HepG2 (cell line): ENCODE measurements around the gene ZNF575. TPM values are rescaled to one million over a fixed set of nuclear protein-coding genes. Genes with fewer than 3 reads are reported as not detected.
A peak's percentile ranks its signal among the peaks of the same experiment; 100 is the strongest.

Experiments
- CREM ChIP-seq, 2 experiments: sonication (generic) in 1 of 2; formaldehyde crosslinking in 1 of 2; IDR thresholded peaks; 2 replicates each; pipeline versions ENCODE4 v1.4.0 to v1.6.1; 2016 to 2020; ENCODE audit warnings: antibody characterized with exemption in 1 of 2, mild to moderate bottlenecking in 1 of 2, missing genetic modification reagents in 1 of 2
- GLI4 ChIP-seq: sonication (generic); formaldehyde crosslinking; IDR thresholded peaks from 2 replicates; pipeline ENCODE4 v1.5.1; 2020; ENCODE audit warnings: missing genetic modification reagents, mild to moderate bottlenecking, moderate library complexity, borderline replicate concordance
- JUN ChIP-seq: sonication (generic); formaldehyde crosslinking; IDR thresholded peaks from 2 replicates; pipeline ENCODE4 v1.4.0; 2020; ENCODE audit warnings: mild to moderate bottlenecking, missing genetic modification reagents
- MED1 ChIP-seq: sonication (generic); formaldehyde crosslinking; IDR thresholded peaks from 2 replicates; pipeline ENCODE4 v1.4.0; 2020; ENCODE audit warnings: missing genetic modification reagents
- PHB2 ChIP-seq: fragments of 450-650 bp; IDR thresholded peaks from 2 replicates; pipeline ENCODE4 v1.6.1; 2018; ENCODE audit not compliant: partially characterized antibody
- RCOR2 ChIP-seq: IDR thresholded peaks from 2 replicates; pipeline ENCODE4 v1.6.1; 2016; ENCODE audit warnings: missing biosample characterization, missing genetic modification reagents
- RFXAP ChIP-seq: sonication (generic); formaldehyde crosslinking; IDR thresholded peaks from 2 replicates; pipeline ENCODE4 v1.4.0; 2020; ENCODE audit warnings: missing genetic modification reagents, borderline replicate concordance
- SRSF4 ChIP-seq: fragments of 200-400 bp; formaldehyde crosslinking; IDR thresholded peaks from one replicate; pipeline ENCODE4 v1.6.1; 2018; ENCODE audit warnings: mild to moderate bottlenecking, low read depth, low read length, moderate library complexity; ENCODE audit not compliant: poor library complexity, severe bottlenecking
- XRCC5 ChIP-seq: fragments of 200-400 bp; formaldehyde crosslinking; optimal IDR thresholded peaks from 2 replicates; pipeline ENCODE3; 2017; ENCODE audit warnings: mild to moderate bottlenecking, low read length
- ZBED4 ChIP-seq: sonication (generic); formaldehyde crosslinking; IDR thresholded peaks from 2 replicates; pipeline ENCODE4 v1.4.0; 2020; ENCODE audit warnings: missing genetic modification reagents, borderline replicate concordance
- ZHX2 ChIP-seq, 2 experiments: sonication (generic) in 1 of 2; formaldehyde crosslinking in 1 of 2; IDR thresholded peaks; 2 replicates each; pipeline versions ENCODE4 v1.6.1 to v1.9.0; 2014 to 2022; ENCODE audit warnings: antibody characterized with exemption in 1 of 2, borderline replicate concordance in 1 of 2, inconsistent platforms in 1 of 2, low read depth in 1 of 2, missing genetic modification reagents in 1 of 2
- ZMYM4 ChIP-seq: sonication (generic); formaldehyde crosslinking; IDR thresholded peaks from 2 replicates; pipeline ENCODE4 v1.8.1; 2023; ENCODE audit warnings: mild to moderate bottlenecking, missing genetic modification reagents
- ZNF34 ChIP-seq: sonication (generic); formaldehyde crosslinking; IDR thresholded peaks from 2 replicates; pipeline ENCODE4 v1.4.0; 2020; ENCODE audit warnings: mild to moderate bottlenecking, missing genetic modification reagents, borderline replicate concordance
- ZNF597 ChIP-seq: sonication (generic); formaldehyde crosslinking; IDR thresholded peaks from 2 replicates; pipeline ENCODE4 v1.5.0; 2020; ENCODE audit warnings: missing genetic modification reagents
- ZNF614 ChIP-seq: IDR thresholded peaks from 2 replicates; pipeline ENCODE4 v1.6.1; 2018; ENCODE audit warnings: missing biosample characterization, missing genetic modification reagents, inconsistent platforms, borderline replicate concordance
- ZSCAN29 ChIP-seq: sonication (generic); formaldehyde crosslinking; conservative IDR thresholded peaks from 2 replicates; pipeline ENCODE4 v1.4.0; 2020; ENCODE audit warnings: mild to moderate bottlenecking, missing genetic modification reagents
- ZSCAN9 ChIP-seq: IDR thresholded peaks from 2 replicates; pipeline ENCODE4 v1.6.1; 2016; ENCODE audit warnings: borderline replicate concordance
- polyA plus RNA-seq, 8 experiments: library from polyadenylated mRNA; depleted of rRNA in 3 of 8; stranded (reverse) in 7 of 8; unstranded in 1 of 8; fragments of >200 nt; fragmentation: Illumina TruSeq in 4 of 8; extraction: Trizol in 4 of 8; gene quantifications; 2 replicates each; pipeline versions ENCODE4 v1.2.1 to v1.2.3, GENCODE V29; 2011 to 2016; ENCODE audit warnings: low read depth in 4 of 8, missing spikeins in 1 of 8, mixed read lengths in 1 of 8; ENCODE audit not compliant: insufficient read depth in 1 of 8
- total RNA-seq, 5 experiments: library from RNA; depleted of rRNA; stranded (reverse); fragments of >200 nt; fragmentation: Illumina TruSeq; extraction: Trizol; gene quantifications; 2 replicates each; pipeline ENCODE4 v1.2.3, GENCODE V29; 2016; ENCODE audit warnings: low read depth in 1 of 5

ZNF575 gene
- total and polyA plus RNA-seq, 2 of the 13 experiments (the other 11 are each of a cell fraction or from before 2014, with no cell fraction given), result 0.17 to 0.27 TPM

- TF ChIP-seq JUN (CRISPR knock-in tag) (no peak), CREM (IDR thresholded peaks at IDR 0.05) (no peak), CREM (CRISPR knock-in tag; IDR thresholded peaks at IDR 0.05) (no peak), ZNF34 (CRISPR knock-in tag) (0 out of 2 replicates have a peak, but pooled peaks have one; percentile 39), RCOR2 (CRISPR knock-in tag) (no peak), MED1 (no peak), GLI4 (CRISPR knock-in tag) (0 out of 2 replicates have a peak, but pooled peaks have one; percentile 3), ZSCAN9 (CRISPR knock-in tag) (no peak), ZNF614 (CRISPR knock-in tag) (no peak), ZMYM4 (CRISPR knock-in tag) (no peak), RFXAP (CRISPR knock-in tag) (0 out of 2 replicates have a peak, but pooled peaks have one; percentile 51), SRSF4 (no peak), ZBED4 (CRISPR knock-in tag) (no peak), ZHX2 (IDR thresholded peaks at IDR 0.05; ENCODE audit: low read depth) (no peak), ZHX2 (CRISPR knock-in tag; IDR thresholded peaks at IDR 0.05; ENCODE audit: borderline replicate concordance) (0 out of 2 replicates have a peak, but pooled peaks have one; percentile 48), ZSCAN29 (CRISPR knock-in tag) (no peak), XRCC5 (peak; percentile 12), PHB2 (no peak), ZNF597 (no peak)
These were observed 6.9 kb upstream of the ZNF575 start (continued) for GRCh38 chr19:43525836-43526771.
